Adrenal gland (tissue), 5 donors: Measurements from ENCODE around the gene TBC1D9.

ENCODE experiments used
- CTCF ChIP-seq, 6 experiments: fragments of 450-650 bp in 4 of 6; fragments of 200-600 bp in 2 of 6; sonication (generic) in 1 of 6; IDR thresholded peaks; 1 replicate in 5 of 6; 2 replicates in 1 of 6; pipeline versions ENCODE4 v1.5.1 to v1.8.0; 2016 to 2021; ENCODE audit warnings: antibody characterized with exemption in 6 of 6, mild to moderate bottlenecking in 2 of 6, moderate library complexity in 1 of 6
- POLR2A ChIP-seq, 2 donors: fragments of 450-650 bp; IDR thresholded peaks; one replicate each; pipeline ENCODE4 v1.6.1; 2017; ENCODE audit warnings: antibody characterized with exemption in 2 of 2, mild to moderate bottlenecking in 2 of 2, moderate library complexity in 1 of 2
- donor health status: DM: no; HTN: no; CAD: no.

DNA sequence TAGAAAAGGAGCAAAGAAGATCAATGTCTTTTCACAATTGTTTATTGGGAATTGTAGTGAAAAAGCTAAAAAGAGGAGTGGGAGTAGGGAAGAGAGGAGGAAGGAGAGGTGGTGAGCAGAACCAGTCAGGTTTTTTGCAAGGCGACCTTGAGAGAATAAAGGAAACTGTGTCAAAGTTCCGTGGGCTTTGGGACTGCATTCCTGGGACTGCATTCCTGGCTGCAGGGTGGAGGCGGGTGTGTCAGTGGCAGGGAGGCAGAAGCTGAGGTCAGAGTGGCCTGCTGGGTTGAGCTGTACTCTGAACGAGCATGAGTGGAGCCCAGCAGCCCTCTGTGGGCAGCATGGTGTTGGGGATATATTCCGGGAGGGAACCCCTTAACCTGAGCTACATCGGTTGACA is 120.6 kb downstream of the TBC1D9 start:
- TF ChIP-seq CTCF (IDR thresholded peaks at IDR 0.05) = no peak
- TF ChIP-seq POLR2A (IDR thresholded peaks at IDR 0.05) = no peak
